Suprapubic skin (tissue), 3 donors: ENCODE data around the gene VWCE.

Experiments used
- EP300 ChIP-seq: sonication (generic); formaldehyde crosslinking; IDR thresholded peaks from one replicate; pipeline ENCODE4 v1.6.1; 2017; ENCODE audit warnings: antibody characterized with exemption
- POLR2A ChIP-seq, 2 donors: fragments of 450-650 bp; IDR thresholded peaks; one replicate each; pipeline ENCODE4 v1.6.1; 2017; ENCODE audit warnings: antibody characterized with exemption in 2 of 2, mild to moderate bottlenecking in 2 of 2, moderate library complexity in 2 of 2
- TF ChIP-seq, protein P1 (sequence below), 2 donors: fragments of 200-600 bp in 1 of 2; fragments of 450-650 bp in 1 of 2; sonication (generic) in 1 of 2; IDR thresholded peaks; one replicate each; pipeline ENCODE4 v1.5.1; 2016 to 2019; ENCODE audit warnings: antibody characterized with exemption in 2 of 2, mild to moderate bottlenecking in 1 of 2, moderate library complexity in 1 of 2

GRCh38 chr11:61331651-61332050 lies 36.5 kb upstream of the VWCE start:
- TF ChIP-seq EP300 = no peak
- TF ChIP-seq, protein P1, sequence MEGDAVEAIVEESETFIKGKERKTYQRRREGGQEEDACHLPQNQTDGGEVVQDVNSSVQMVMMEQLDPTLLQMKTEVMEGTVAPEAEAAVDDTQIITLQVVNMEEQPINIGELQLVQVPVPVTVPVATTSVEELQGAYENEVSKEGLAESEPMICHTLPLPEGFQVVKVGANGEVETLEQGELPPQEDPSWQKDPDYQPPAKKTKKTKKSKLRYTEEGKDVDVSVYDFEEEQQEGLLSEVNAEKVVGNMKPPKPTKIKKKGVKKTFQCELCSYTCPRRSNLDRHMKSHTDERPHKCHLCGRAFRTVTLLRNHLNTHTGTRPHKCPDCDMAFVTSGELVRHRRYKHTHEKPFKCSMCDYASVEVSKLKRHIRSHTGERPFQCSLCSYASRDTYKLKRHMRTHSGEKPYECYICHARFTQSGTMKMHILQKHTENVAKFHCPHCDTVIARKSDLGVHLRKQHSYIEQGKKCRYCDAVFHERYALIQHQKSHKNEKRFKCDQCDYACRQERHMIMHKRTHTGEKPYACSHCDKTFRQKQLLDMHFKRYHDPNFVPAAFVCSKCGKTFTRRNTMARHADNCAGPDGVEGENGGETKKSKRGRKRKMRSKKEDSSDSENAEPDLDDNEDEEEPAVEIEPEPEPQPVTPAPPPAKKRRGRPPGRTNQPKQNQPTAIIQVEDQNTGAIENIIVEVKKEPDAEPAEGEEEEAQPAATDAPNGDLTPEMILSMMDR (IDR thresholded peaks at IDR 0.05) = no peak
- no peak for TF ChIP-seq POLR2A (IDR thresholded peaks at IDR 0.05)
